Stimulated activated CD4-positive, alpha-beta T cell treated with anti-CD3 and anti-CD28 coated beads, Interleukin-2, amount 100 ng/mL, for 48 hours (primary cell): ENCODE data around the gene MYCN.
"Not testable (repeated sequence)": the region's sequence is repeated elsewhere in the genome, so short reads cannot be mapped to it uniquely, and the experiment has no call there.

Experiments
- DNase-seq, 2 donors: peaks; one replicate each; pipeline ENCODE4 v3.0.0-alpha.2; 2020

Gene MYCN

DNA sequence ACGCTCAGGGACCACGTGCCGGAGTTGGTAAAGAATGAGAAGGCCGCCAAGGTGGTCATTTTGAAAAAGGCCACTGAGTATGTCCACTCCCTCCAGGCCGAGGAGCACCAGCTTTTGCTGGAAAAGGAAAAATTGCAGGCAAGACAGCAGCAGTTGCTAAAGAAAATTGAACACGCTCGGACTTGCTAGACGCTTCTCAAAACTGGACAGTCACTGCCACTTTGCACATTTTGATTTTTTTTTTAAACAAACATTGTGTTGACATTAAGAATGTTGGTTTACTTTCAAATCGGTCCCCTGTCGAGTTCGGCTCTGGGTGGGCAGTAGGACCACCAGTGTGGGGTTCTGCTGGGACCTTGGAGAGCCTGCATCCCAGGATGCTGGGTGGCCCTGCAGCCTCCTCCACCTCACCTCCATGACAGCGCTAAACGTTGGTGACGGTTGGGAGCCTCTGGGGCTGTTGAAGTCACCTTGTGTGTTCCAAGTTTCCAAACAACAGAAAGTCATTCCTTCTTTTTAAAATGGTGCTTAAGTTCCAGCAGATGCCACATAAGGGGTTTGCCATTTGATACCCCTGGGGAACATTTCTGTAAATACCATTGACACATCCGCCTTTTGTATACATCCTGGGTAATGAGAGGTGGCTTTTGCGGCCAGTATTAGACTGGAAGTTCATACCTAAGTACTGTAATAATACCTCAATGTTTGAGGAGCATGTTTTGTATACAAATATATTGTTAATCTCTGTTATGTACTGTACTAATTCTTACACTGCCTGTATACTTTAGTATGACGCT, 5.8 kb downstream of the MYCN start:
- no peak for DNase-seq

DNA sequence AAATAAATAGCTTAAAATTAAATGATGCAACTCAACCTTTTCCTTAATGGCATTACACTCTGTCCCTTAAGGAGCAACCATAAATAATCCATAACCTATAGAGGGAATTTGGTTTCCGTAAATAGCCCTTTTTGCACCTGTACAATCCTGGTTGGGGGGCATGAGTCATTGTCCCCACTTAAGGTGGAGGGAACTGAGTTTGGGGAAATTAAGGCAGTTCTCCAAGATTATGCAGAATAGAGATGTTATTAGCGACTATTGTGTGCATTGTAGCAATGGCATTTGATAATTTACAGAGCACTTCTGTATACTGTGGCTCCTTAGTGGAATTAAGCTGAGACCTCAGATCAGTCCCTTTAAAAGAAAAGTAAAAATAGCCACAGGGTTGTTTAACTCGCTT, 6.6 kb downstream of the MYCN start:
- DNase-seq, result no peak

DNA sequence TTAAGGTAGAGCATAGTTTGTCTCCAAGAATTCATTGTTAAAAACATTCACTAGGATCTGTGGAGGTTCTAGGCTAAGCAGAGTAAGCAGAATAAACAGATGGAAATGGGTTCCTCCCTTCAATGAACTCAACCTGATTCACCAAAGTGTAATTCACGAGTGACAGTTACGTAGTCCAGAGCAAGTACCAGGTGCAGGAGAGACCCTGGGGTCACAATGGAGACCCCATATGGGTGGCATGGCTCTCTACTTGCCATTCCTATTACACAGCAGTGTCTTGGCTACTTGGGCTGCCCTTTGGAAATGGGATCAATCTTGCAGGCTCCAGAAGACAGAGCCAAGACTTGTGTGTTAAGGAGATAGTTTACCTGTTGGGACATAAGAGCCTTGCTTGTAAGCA, 7.1 kb downstream of the MYCN start:
- no peak for DNase-seq

DNA sequence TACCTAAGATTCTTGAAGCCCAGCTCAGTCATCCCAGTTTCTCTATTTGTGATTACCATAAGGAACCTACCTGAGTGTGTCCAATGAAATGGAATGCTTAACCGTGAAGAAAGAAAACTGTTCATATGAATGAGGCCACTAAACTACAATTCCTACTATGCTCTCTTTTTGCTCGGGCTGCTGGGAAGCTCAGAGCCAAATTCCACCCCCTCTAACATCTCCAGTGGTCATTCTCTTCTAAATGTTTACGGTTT, 8.3 kb downstream of the MYCN start:
- no peak for DNase-seq

DNA sequence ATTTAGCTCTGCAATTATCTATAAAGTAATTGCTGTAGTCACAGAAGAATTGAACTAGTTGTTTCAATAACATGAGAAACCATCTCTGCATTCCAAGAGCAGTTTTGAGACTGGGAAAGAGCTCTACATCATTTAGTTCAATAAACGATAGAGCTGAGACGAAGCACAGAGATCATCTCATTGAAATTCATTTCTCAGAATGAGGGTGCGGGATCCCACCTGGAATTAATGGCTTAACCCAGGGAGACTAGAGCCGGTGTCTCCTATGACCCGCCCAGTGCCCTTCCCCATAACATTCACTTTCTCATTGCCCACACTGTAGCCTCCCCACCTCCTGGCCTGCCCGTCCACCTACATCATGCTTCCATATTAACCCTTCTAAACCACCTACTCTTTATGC, 8.8 kb downstream of the MYCN start:
- no peak for DNase-seq

DNA sequence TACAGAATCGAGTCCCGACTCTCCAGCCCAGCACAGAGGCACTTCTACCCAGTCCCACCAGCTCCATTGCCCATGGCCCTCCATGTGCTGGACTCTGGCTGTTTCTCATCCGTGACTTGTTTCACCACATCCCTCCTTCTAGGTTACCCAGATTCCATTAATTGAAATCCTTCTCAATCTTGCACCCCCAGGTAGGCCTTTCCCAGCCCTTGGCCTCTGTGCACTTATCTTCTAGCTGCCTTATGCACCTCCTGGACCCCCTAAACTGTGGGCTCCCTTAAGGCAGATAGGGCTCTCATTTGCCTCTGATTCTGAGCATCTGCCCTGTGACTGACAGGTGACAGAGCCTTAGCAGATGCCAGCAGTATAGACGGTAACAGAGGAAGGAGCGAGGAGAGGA, 9.2 kb downstream of the MYCN start:
- DNase-seq, result no peak

DNA sequence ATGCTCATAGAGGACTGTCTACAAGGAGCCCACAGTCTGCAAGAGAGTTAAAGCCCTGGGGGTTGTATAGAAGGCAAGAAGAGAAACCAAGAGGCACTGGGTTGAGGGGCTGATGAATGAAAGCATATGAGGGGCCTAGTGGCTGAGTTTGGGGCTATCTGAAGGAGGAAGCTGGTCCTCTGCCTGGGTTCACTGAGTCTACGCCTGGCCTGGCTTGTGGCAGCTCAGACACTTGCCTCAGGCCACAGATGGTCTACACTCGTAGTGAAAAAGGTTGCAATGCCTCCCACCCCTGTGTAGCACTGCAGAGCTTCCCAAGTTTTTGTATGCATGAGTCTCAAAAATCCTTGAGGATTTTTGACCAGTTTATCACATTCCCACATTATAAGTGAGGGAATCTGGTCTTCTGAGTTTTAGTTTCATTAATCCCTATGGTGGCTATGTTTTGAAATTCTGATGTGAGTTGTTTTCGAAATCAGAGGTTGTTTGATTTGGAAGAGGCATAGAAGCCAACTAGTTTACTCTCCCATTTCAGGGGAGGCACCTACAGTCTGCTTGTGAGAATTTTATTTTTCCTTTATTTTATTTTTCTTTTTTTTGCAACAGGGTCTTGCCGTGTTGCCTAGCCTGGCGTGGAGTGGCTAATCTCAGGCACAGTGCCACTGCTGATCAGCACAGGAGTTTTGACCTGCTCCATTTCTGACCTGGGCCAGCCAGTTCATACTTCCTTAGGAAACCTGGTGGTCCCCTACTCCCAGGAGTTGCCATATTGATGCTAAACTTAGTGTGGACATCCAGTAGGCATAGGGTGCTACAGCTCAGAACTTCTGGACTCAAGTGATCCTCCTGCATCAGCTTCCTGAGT, 10.0 kb downstream of the MYCN start:
- no peak for DNase-seq

DNA sequence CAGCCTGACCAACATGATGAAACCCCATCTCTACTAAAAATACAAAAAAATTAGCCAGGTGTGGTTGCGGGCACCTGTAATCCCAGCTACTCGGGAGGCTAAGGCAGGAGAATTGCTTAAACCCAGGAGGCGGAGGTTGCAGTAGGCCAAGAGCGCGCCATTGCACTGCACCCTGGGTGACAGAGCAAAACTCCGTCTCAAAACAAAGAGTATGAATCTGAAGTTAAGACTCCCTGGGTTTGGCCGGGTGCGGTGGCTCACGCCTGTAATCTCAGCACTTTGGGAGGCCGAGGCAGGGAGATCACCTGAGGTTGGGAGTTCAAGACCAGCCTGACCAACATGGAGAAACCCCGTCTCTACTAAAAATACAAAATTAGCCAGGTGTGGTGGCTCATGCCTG, 11.6 kb downstream of the MYCN start:
- not testable (repeated sequence) for DNase-seq

DNA sequence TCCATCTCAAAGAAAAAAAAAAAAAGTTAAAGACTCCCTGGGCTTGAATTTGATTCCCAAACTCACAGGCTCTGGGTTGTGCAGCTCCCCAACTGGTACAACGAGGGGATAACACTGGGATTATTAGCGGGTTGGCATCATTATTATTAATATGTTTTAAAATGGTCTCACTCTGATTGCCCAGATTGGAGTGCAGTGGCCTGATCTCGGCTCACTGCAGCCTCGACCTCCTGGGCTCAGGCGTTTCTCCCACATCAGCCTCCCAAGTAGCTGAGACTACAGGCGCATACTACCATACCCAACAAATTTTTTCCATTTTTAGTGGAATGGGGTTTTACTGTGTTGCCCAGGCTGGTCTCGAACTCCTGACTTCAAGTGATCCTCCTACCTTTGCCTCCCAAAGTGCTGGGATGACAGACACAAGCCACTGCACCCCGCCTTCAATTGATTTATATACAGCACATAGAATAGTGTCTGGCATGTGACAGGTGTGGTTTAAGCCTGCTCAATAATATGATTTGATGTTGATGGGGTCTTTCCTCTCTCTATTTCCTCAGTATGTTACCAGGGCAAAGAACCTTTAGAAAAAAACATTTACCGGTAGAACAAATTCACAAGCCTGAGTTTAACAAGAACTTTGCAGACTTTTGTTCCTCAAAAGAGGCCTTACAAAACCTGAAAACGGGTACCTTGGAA, 12.2 kb downstream of the MYCN start:
- DNase-seq, result no peak

DNA sequence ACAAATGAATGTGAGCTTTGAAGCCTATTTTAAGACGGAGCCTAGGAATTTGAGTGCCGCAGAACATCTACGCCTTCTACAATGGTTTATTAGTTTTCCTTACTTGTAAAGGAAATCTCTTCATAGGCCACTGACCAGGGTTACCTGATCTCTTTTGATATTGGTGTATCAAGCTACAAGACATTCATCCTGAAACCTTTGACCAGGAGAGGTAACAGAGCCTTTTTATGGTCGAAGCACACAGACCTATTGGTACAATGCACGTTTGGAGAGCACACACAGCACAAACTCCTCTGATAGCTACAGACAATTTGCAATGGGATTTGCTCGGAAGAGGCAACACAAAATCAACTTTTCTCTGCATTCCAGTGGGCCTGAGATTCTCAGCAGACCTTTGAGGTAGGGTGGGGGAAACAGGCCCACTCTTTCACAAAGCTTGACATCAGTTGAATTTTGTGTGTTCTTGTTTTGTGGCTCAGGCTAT, 12.8 kb downstream of the MYCN start:
- no peak for DNase-seq

DNA sequence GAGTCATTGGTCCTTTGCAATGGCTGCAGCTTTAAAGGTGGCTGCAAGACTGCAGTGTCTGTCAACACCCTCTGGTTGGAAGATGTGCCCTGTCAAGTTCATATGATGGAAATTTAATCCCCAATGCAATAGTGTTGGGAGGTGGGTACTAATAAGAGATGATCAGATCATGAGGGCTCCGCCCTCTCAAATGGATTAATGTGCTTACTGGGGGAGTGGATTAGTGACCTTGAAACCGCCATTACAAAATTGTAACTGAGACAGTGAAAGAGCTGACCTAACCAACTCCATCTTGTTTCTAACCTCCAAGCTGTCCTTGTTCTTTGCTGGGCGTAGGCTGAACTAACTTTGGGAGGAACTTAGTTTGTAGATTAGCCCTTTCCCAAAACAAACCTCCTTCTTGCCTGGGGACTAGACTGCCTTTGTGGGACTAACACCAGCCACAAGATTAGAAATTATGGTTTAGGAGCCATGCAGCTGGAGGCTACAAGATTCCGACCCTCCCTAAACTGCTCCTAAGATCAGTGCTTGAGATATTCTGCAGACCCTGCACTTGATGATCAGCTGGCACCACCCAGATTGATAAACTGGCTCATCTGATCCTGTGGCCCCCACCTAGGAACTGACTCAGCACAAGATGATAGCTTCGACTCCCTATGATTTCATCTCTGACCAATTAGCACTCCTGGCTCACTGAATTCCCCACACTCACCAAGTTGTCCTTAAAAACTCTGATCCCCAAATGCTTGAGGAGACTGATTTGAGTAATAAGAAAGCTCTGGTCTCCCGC, 13.7 kb downstream of the MYCN start:
- DNase-seq, result no peak

DNA sequence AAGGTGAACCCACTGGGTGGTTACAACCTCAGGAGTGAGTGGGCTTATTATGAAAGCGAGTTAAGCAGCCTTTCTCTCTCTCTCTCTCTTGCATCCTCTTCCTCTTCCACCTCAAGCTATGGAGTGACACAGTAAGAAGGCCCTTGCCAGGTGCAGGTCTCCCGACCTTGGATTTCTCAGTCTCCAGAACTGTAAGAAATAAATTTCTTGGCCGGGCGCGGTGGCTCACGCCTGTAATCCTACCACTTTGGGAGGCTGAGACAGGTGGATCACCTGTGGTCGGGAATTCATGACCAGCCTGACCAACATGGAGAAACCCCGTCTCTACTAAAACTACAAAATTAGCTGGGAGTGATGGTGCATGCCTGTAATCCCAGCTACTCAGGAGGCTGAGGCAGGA, 14.4 kb downstream of the MYCN start:
- DNase-seq, result no peak

DNA sequence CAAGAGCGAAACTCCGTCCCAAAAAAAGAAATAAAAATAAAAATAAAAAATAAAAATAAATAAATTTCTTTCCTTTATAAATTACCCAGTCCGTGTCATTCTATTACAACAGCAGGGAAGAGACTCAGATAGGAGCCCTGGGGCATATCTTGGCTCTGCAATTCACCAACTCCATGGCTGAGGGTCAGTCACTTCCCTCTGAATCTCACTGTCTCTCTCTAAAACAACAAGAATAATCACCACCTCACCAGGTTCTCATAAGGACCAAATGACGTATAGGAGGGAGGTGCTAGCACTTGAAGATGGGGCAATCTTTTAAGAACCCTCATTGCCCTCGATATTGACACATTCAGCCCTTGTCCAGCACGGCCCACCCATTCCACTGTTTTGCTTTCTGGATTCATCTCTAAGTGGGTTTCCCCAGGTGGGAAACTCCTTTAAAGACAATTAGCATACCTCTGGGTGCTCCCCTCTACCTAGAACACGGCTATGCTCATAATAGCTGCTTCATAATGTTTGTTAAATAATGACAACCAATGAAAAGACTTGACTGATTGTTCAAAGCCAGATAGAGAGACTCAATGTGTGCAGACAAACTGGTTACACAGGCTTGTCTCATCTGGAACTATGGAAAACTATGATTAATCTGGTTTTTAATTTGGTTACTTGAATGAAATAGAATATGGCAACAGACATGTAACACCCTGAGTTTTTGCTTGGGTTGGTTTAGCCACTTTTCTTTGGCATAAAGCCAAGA, 15.1 kb downstream of the MYCN start:
- DNase-seq, result no peak

DNA sequence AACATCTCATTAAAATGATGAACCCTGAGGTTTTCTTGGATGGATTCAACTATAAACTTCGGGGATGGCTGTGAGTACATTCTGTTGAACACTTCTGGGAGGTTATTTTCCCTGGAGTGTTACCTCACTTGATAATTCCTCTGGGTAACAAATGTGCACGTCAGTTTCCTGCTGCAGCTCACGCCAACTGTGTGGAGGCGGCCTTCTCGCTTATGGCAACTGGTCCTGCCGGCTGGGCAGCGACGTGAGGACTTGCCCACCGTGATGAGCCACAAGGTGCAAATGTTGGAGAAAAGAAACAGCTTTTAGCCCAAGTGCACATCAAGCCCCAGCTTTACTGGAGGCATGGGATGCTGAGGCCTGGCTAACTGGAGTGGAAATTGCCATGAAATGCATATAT, 15.9 kb downstream of the MYCN start:
- DNase-seq, result no peak

DNA sequence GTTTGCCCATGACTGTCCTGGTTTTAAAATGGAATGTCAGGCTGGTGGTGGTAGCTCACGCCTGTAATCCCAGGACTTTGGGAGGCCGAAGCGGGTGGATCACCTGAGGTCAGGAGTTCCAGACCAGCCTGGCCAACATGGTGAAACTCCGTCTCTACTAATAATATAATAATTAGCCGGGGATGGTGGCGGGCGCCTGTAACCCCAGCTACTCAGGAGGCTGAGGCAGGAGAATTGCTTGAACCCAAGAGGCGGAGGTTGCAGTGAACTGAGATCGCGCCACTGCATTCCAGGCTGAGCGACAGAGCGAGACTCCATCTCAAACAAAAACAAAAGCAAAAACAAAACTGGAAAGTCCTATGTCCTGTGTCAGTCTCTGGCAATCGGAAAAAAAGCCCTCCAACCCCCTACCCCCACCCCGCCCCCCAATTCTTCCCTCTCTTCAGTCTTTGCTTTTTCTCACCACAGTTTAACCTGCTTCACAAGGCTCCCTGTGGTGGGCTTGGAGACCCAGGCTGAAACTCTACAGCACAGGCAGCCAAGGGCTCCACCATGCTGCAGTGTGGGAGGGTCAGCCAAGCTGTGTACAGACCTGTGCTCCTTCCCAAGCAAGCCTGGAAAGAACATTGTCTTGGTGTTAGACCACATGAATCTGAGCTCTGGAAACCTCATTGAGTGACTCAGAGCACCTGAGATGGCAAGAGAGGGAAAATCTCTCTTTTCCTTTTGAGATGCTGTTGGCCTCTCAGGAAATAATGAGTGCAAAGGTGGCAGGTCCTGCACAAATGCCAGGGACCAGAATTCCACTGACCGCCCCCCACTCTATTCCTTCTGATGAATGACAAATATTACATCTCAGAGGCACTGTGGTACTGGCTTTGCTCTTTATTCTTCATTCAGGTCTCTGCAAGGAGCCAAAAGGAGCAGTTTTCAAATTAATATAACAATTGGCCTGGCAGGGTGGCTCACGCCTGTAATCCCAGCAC, 16.7 kb downstream of the MYCN start:
- DNase-seq, result no peak

DNA sequence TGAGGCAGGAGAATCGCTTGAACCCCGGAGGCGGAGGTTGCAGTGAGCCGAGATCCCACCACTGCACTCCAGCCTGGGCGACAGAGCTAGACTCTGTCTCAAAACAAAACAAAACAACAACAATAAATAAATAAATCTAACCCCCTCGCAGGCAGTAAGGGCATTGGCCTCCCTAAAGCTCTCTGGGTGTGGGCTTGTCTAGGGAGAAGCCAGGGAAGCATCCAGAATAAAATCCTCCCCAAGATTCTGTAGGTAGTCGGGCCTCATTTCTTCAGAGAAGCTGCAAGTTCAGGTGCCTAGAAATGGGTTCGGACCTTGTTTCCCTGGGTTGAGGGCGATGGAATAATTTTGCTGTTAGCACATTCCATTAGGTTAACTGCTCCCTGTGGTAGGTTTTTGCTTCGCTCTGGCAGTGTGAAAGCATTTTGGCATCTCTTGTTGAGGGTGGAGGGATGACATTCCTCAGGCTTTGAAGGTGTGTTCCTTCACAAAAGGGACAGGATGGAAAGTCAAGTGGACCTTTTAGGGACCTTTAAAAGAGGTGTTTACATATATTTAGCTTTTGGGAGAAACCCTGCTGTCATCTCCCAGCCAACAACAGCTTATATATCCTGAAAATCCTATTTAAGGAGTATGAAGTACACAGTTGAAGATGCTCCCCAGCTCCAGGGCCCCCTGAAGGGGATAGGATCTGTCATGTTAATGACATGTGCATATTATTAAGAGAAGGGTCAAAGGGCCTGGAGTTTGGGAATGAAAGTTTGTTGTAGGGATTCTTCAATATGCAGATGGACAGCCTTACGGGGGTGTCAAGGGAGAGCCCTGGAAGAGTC, 17.7 kb downstream of the MYCN start:
- DNase-seq, result no peak

DNA sequence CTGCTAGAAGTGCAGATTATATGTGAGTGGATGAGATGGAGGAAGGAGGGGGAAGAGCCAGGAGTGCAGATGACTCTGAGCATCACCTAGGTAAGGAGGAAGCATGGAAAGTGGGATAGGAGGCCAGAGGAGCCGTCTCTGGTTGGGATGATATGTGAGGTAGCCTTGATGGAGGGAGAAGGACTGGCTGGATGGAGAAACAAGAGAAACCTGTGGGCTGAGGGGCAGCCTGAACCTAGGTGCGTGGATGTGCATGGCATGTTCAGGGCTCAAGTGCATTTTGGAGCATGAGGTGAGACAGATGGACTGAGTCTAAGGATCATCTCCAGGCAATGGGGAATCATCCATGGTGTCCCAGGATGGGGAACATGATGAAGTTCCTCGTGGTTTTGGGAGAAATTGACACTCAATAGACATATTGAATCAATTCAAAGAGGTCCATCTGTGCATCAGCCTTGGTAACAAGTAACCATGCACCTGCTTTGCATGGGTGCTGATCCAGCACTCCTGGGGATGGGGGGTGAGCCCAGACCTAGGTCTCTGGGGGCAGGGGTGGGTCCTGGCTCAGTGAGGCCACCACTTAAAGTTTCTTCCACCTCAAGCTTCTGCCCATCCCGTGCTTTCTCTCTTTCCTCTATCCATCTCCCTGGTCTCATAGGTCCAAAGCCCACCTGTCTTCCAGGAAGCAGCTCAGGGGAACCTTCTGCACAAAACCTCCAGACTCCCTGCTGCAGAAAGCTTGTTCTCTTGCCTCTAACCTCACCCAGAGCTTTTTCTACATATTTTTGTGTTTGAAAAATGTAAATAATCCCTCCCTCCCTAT, 19.2 kb downstream of the MYCN start:
- DNase-seq, result no peak

DNA sequence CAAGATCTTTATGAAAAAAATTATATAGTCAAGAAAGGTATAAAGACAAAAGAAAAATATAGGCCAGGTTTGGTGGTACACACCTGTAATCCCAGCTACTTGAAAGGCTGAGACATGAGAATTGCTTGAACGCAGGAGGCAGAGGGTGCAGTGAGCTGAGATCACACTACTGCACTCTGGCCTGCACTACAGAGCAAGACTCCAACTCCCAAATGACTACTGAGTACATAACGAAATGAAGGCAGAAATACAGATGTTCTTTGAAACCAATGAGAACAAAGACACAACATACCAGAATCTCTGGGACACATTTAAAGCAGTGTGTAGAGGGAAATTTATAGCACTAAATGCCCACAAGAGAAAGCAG, 19.8 kb downstream of the MYCN start:
- not testable (repeated sequence) for DNase-seq
